Neural cell (in vitro differentiated cells): ENCODE data around the gene ZNF322. TPM values are rescaled to one million over a fixed set of nuclear protein-coding genes. Genes with fewer than 3 reads are reported as not detected.
"Not testable (repeated sequence)": the region's sequence is repeated elsewhere in the genome, so short reads cannot be mapped to it uniquely, and the experiment has no call there.

Experiments
- H2AFZ ChIP-seq: fragments of 200-600, 300-800 bp; sonication (generic), shearing (Covaris generic); 2 replicates; pipeline ENCODE4 v1.6.0; 2014; ENCODE audit warnings: low read depth, mild to moderate bottlenecking, antibody characterized with exemption, low read length, moderate library complexity
- H3F3A ChIP-seq: fragments of 200-600 bp; shearing (Covaris generic); 2 replicates; pipeline ENCODE4 v1.6.1; 2016; ENCODE audit warnings: mild to moderate bottlenecking, moderate library complexity, mixed read lengths, antibody characterized with exemption, low read length; ENCODE audit not compliant: insufficient read depth, poor library complexity, severe bottlenecking
- H3K27ac ChIP-seq: fragments of 200-600, 300-800 bp; sonication (generic), shearing (Covaris generic); 2 replicates; pipeline ENCODE4 v1.5.1; 2014; ENCODE audit warnings: mild to moderate bottlenecking, low read length, moderate library complexity
- H3K27me3 ChIP-seq: fragments of 300-800, 200-600 bp; sonication (generic), shearing (Covaris generic); 2 replicates; pipeline ENCODE4 v1.6.0; 2014; ENCODE audit warnings: mild to moderate bottlenecking, low read depth, low read length, moderate library complexity; ENCODE audit not compliant: insufficient read depth
- H3K36me3 ChIP-seq: fragments of 300-800, 200-600 bp; sonication (generic), shearing (Covaris generic); 2 replicates; pipeline ENCODE4 v1.5.1; 2014; ENCODE audit warnings: mild to moderate bottlenecking, antibody characterized with exemption, low read length, moderate library complexity; ENCODE audit not compliant: insufficient read depth
- H3K4me2 ChIP-seq: fragments of 300-800, 200-600 bp; sonication (generic), shearing (Covaris generic); 2 replicates; pipeline ENCODE4 v1.6.0; 2014; ENCODE audit warnings: mild to moderate bottlenecking, low read length
- H3K4me3 ChIP-seq: fragments of 300-800, 200-600 bp; sonication (generic), shearing (Covaris generic); 2 replicates; pipeline ENCODE4 v1.5.1; 2014; ENCODE audit warnings: mild to moderate bottlenecking, low read length, moderate library complexity
- H3K79me2 ChIP-seq: fragments of 200-600 bp; shearing (Covaris generic); replicated peaks from 2 replicates; pipeline ENCODE4 v1.6.0; 2014; ENCODE audit warnings: mild to moderate bottlenecking, low read length, moderate library complexity; ENCODE audit not compliant: insufficient read depth
- H3K9ac ChIP-seq: fragments of 300-800, 200-600 bp; sonication (generic), shearing (Covaris generic); 2 replicates; pipeline ENCODE4 v1.6.1; 2016; ENCODE audit warnings: mild to moderate bottlenecking, low read length, mixed read lengths
- H3K9me2 ChIP-seq: fragments of 200-600 bp; shearing (Covaris generic); 2 replicates; pipeline ENCODE4 v1.6.1; 2016; ENCODE audit warnings: mild to moderate bottlenecking, low read length, mixed read lengths; ENCODE audit not compliant: insufficient read depth
- H3K9me3 ChIP-seq: fragments of 200-600, 300-800 bp; sonication (generic), shearing (Covaris generic); 2 replicates; pipeline ENCODE4 v1.6.1; 2016; ENCODE audit warnings: mild to moderate bottlenecking, mixed run types, low read length, moderate library complexity, mixed read lengths
- H4K20me1 ChIP-seq: fragments of 200-600 bp; shearing (Covaris generic); 2 replicates; pipeline ENCODE4 v1.6.1; 2016; ENCODE audit warnings: mild to moderate bottlenecking, mixed run types; ENCODE audit not compliant: insufficient read depth
- polyA plus RNA-seq: library from polyadenylated mRNA; depleted of rRNA; stranded (reverse); fragments of >200 nt; gene quantifications from 2 replicates; pipeline ENCODE4 v1.2.3, GENCODE V29; 2014

Gene ZNF322
- polyA plus RNA-seq, 1 donor from 2014 or later, result 29.4 TPM

- H3K9me3 ChIP-seq, H3K9me2 ChIP-seq, H3F3A ChIP-seq, H3K4me3 ChIP-seq, H3K9ac ChIP-seq, H3K27me3 ChIP-seq, H3K79me2 ChIP-seq, H4K20me1 ChIP-seq, H3K36me3 ChIP-seq, H3K4me2 ChIP-seq, H2AFZ ChIP-seq, H3K27ac ChIP-seq: not testable (repeated sequence)
These were observed 38.0 kb upstream of the ZNF322 start for GRCh38 chr6:26697496-26697895.

GRCh38 chr6:26689324-26689947 lies 29.9 kb upstream of the ZNF322 start:
- H3K27me3 ChIP-seq, H3K4me2 ChIP-seq, H3K79me2 ChIP-seq, H3K9me3 ChIP-seq, H3K4me3 ChIP-seq, H3K9me2 ChIP-seq, H3K27ac ChIP-seq, H3K36me3 ChIP-seq, H2AFZ ChIP-seq, H4K20me1 ChIP-seq, H3F3A ChIP-seq, H3K9ac ChIP-seq: not testable (repeated sequence)

GRCh38 chr6:26682435-26683042 lies 23.0 kb upstream of the ZNF322 start:
- H3F3A ChIP-seq, H3K79me2 ChIP-seq, H3K4me3 ChIP-seq, H3K27ac ChIP-seq, H3K27me3 ChIP-seq, H4K20me1 ChIP-seq, H3K9me3 ChIP-seq, H3K9me2 ChIP-seq, H3K4me2 ChIP-seq, H3K9ac ChIP-seq, H3K36me3 ChIP-seq, H2AFZ ChIP-seq: not testable (repeated sequence)

GRCh38 chr6:26673287-26673686 lies 13.7 kb upstream of the ZNF322 start:
- H3K4me2 ChIP-seq, H3K9ac ChIP-seq, H3K27me3 ChIP-seq, H3K79me2 ChIP-seq, H3K36me3 ChIP-seq, H3F3A ChIP-seq, H3K9me2 ChIP-seq, H2AFZ ChIP-seq, H4K20me1 ChIP-seq, H3K27ac ChIP-seq, H3K4me3 ChIP-seq, H3K9me3 ChIP-seq: not testable (repeated sequence)

GRCh38 chr6:26670558-26670957 lies 11.0 kb upstream of the ZNF322 start:
- H3K4me2 ChIP-seq, H3K36me3 ChIP-seq, H3K27ac ChIP-seq, H3F3A ChIP-seq, H4K20me1 ChIP-seq, H3K9me2 ChIP-seq, H3K9ac ChIP-seq, H3K4me3 ChIP-seq, H3K27me3 ChIP-seq, H3K9me3 ChIP-seq, H2AFZ ChIP-seq, H3K79me2 ChIP-seq: not testable (repeated sequence)

GRCh38 chr6:26670003-26670402 lies 10.5 kb upstream of the ZNF322 start:
- H3K9me3 ChIP-seq, H3K27me3 ChIP-seq, H4K20me1 ChIP-seq, H3K79me2 ChIP-seq, H3F3A ChIP-seq, H3K4me3 ChIP-seq, H3K4me2 ChIP-seq, H3K9me2 ChIP-seq, H3K36me3 ChIP-seq, H3K9ac ChIP-seq, H2AFZ ChIP-seq, H3K27ac ChIP-seq: not testable (repeated sequence)
